HCT116 (cell line): ENCODE measurements around the gene FGF3. TPM values are rescaled to one million over a fixed set of nuclear protein-coding genes. Genes with fewer than 3 reads are reported as not detected.

Experiments used
- ATAC-seq: fragments of 200-7000 bp; cut with Tn5 transposase; 2 replicates; pipeline ENCODE4 v1.9.1; 2020; ENCODE audit warnings: mild to moderate bottlenecking, moderate library complexity
- BruUV-seq: library from RNA; stranded (reverse); fragments of 400-500 nt; replicated peaks from 2 replicates; lab custom pipeline; 2021; lab: Mats Ljungman, UMichigan
- CTCF ChIA-PET: fragments of 300-600 bp; sonication (Branson Sonifier 250); formaldehyde crosslinking; loops from one replicate; lab custom pipeline; 2021; ENCODE audit warnings: antibody characterized with exemption; lab: Charles Lee
- POLR2A ChIA-PET: fragments of 300-600, 350-600 bp; sonication (Branson Sonifier 250); formaldehyde crosslinking; loops from one replicate; lab custom pipeline; 2021; ENCODE audit warnings: antibody characterized with exemption; lab: Charles Lee
- RAD21 ChIA-PET, 2 experiments: fragments of 300-600 bp; sonication (Branson Sonifier 250); formaldehyde crosslinking; loops; one replicate each; lab custom pipeline; 2023; ENCODE audit warnings: low total read pairs in 2 of 2; ENCODE audit not compliant: uncharacterized antibody in 2 of 2, unreplicated experiment in 2 of 2, low non-redundant PET in 1 of 2; lab: Charles Lee
- DNase-seq: peaks from one replicate; pipeline ENCODE4 v3.0.0-alpha.2; 2010; ENCODE audit warnings: low read depth, low spot score
- H2AFZ ChIP-seq: fragments of 200-600 bp; shearing (Covaris generic), sonication (generic); 2 replicates; pipeline ENCODE4 v1.6.1; 2017; ENCODE audit warnings: low read depth, mixed run types, mixed read lengths, antibody characterized with exemption, low read length; ENCODE audit not compliant: poor library complexity, severe bottlenecking
- H3K27ac ChIP-seq: 2 replicates; pipeline ENCODE4 v1.5.1; 2012; ENCODE audit warnings: low read depth, low read length
- H3K27me3 ChIP-seq: fragments of 200-600 bp; sonication (generic); 2 replicates; pipeline ENCODE4 v1.6.1; 2016; ENCODE audit warnings: mixed run types, low read length, mixed read lengths; ENCODE audit not compliant: insufficient read depth
- H3K36me3 ChIP-seq, 2 experiments: fragments of 200-500 bp in 1 of 2; fragments of 200-600 bp in 1 of 2; sonication (Bioruptor generic) in 1 of 2; sonication (generic) in 1 of 2; 2 replicates each; pipeline versions ENCODE4 v1.5.1 to v1.6.1; 2014 to 2016; ENCODE audit warnings: low read length in 2 of 2, inconsistent platforms in 1 of 2, mixed read lengths in 1 of 2, mixed run types in 1 of 2; ENCODE audit not compliant: insufficient read depth in 2 of 2, control insufficient read depth in 1 of 2
- H3K4me1 ChIP-seq, 2 experiments: fragments of 200-600 bp in 1 of 2; sonication (generic) in 1 of 2; 2 replicates each; pipeline versions ENCODE4 v1.5.1 to v1.6.1; 2012 to 2017; ENCODE audit warnings: low read length in 2 of 2, inconsistent platforms in 1 of 2, mild to moderate bottlenecking in 1 of 2, mixed read lengths in 1 of 2, mixed run types in 1 of 2, moderate library complexity in 1 of 2; ENCODE audit not compliant: insufficient read depth in 2 of 2, control insufficient read depth in 1 of 2
- H3K4me2 ChIP-seq: fragments of 200-600 bp; sonication (generic); 2 replicates; pipeline ENCODE4 v1.6.1; 2017; ENCODE audit warnings: mixed run types, low read length, mixed read lengths
- H3K4me3 ChIP-seq, 2 experiments: fragments of 200-600 bp in 1 of 2; sonication (generic) in 1 of 2; replicated peaks in 1 of 2; 2 replicates each; pipeline ENCODE4 v1.5.1; 2011 to 2016; ENCODE audit warnings: low read length in 2 of 2, control low read depth in 1 of 2, low read depth in 1 of 2, mild to moderate bottlenecking in 1 of 2, mixed read lengths in 1 of 2, mixed run types in 1 of 2
- H3K79me2 ChIP-seq: fragments of 200-600 bp; sonication (generic); 2 replicates; pipeline ENCODE4 v1.6.1; 2017; ENCODE audit warnings: mild to moderate bottlenecking, mixed run types, low read length, moderate library complexity, mixed read lengths; ENCODE audit not compliant: insufficient read depth
- H3K9ac ChIP-seq: fragments of 200-600 bp; sonication (generic); 2 replicates; pipeline ENCODE4 v1.6.1; 2016; ENCODE audit warnings: low read length, mixed read lengths
- H3K9me2 ChIP-seq: fragments of 200-600 bp; sonication (generic), shearing (Covaris generic); 2 replicates; pipeline ENCODE4 v1.6.1; 2017; ENCODE audit warnings: mixed run types, mild to moderate bottlenecking, moderate library complexity; ENCODE audit not compliant: insufficient read depth
- H3K9me3 ChIP-seq, 2 experiments: fragments of 200-500 bp in 1 of 2; fragments of 200-600 bp in 1 of 2; sonication (Bioruptor generic) in 1 of 2; sonication (generic) in 1 of 2; 2 replicates each; pipeline ENCODE4 v1.6.1; 2014 to 2017; ENCODE audit warnings: low read length in 2 of 2, mixed read lengths in 2 of 2, inconsistent platforms in 1 of 2, low read depth in 1 of 2, mild to moderate bottlenecking in 1 of 2, mixed run types in 1 of 2, moderate library complexity in 1 of 2; ENCODE audit not compliant: control insufficient read depth in 1 of 2, insufficient read depth in 1 of 2
- H4K20me1 ChIP-seq: fragments of 200-600 bp; sonication (generic), shearing (Covaris generic); 2 replicates; pipeline ENCODE4 v1.6.1; 2017; ENCODE audit warnings: mixed run types, mild to moderate bottlenecking, moderate library complexity; ENCODE audit not compliant: insufficient read depth
- ATF3 ChIP-seq: IDR thresholded peaks from 2 replicates; pipeline ENCODE4 v1.6.1; 2012
- CEBPB ChIP-seq: IDR thresholded peaks from 2 replicates; pipeline ENCODE4 v1.6.1; 2012; ENCODE audit warnings: low read depth
- EZH2 ChIP-seq: fragments of 200-600 bp; sonication (generic); IDR thresholded peaks from 2 replicates; pipeline ENCODE4 v1.6.1; 2017; ENCODE audit warnings: antibody characterized with exemption, mixed run types
- FOSL1 ChIP-seq: IDR thresholded peaks from 2 replicates; pipeline ENCODE4 v1.6.1; 2012; ENCODE audit warnings: low read depth
- JUND ChIP-seq: IDR thresholded peaks from 2 replicates; pipeline ENCODE4 v1.6.1; 2012
- POLR2A ChIP-seq: IDR thresholded peaks from 2 replicates; pipeline ENCODE4 v1.7.0; 2011; ENCODE audit warnings: borderline replicate concordance; ENCODE audit not compliant: insufficient read depth, insufficient read length; ENCODE audit errors: extremely low read depth
- RAD21 ChIP-seq: IDR thresholded peaks from 2 replicates; pipeline ENCODE4 v1.6.1; 2012; ENCODE audit warnings: low read depth, mild to moderate bottlenecking
- REST ChIP-seq: IDR thresholded peaks from 2 replicates; pipeline ENCODE4 v1.6.1; 2012; ENCODE audit warnings: low read depth
- SP1 ChIP-seq: IDR thresholded peaks from 2 replicates; pipeline ENCODE4 v1.6.1; 2012; ENCODE audit warnings: low read depth
- SRF ChIP-seq: IDR thresholded peaks from 2 replicates; pipeline ENCODE4 v1.6.1; 2012; ENCODE audit warnings: low read depth
- YY1 ChIP-seq: IDR thresholded peaks from 2 replicates; pipeline ENCODE4 v1.6.1; 2011; ENCODE audit warnings: low read length, low read depth, moderate library complexity, mild to moderate bottlenecking; ENCODE audit not compliant: insufficient replicate concordance; ENCODE audit errors: extremely low read depth
- ZFX ChIP-seq: fragments of 450-650 bp; IDR thresholded peaks from 2 replicates; pipeline ENCODE4 v1.6.1; 2017
- ZNF274 ChIP-seq: fragments of 200-500 bp; sonication (Bioruptor generic); IDR thresholded peaks from 2 replicates; pipeline ENCODE4 v1.6.1; 2014; ENCODE audit warnings: mild to moderate bottlenecking, low read depth, low read length, inconsistent platforms
- intact Hi-C: fragments of 100-400 bp; cut with micrococcal nuclease; formaldehyde crosslinking; loops from 2 replicates; pipeline ENCODE4 v1.10.0; 2022
- total RNA-seq: library from RNA; stranded (reverse); gene quantifications from one replicate; pipeline ENCODE4 v1.2.1, GENCODE V29; 2021; ENCODE audit not compliant: unreplicated experiment

FGF3 gene
- total RNA-seq, 1 experiment from 2014 or later = not detected

GRCh38 chr11:69803604-69804218 lies 15.5 kb downstream of the FGF3 start:
- Histone ChIP-seq H3K4me3 (no peak overlapping the region), H3K4me1 (peaks cover 2 to 27% of the 10 kb centered on the region in 2 experiments; a peak in 3 of 4 replicates), H2AFZ (no peak overlapping the region), H3K27ac (no peak overlapping the region), H3K79me2 (no peaks in the 10 kb centered on the region), H3K4me2 (no peak overlapping the region), H3K27me3 (no peaks in the 10 kb centered on the region), H4K20me1 (no peaks in the 10 kb centered on the region), H3K9me3 (no peaks in the 10 kb centered on the region), H3K36me3 (no peaks in the 10 kb centered on the region), H3K9ac (no peak overlapping the region), H3K9me2 (no peaks in the 10 kb centered on the region)
- intact Hi-C loops = loop anchor here (5.0 kb wide), 1 partner anchor 86 kb away; no protein-coding TSS in a partner anchor
- ChIA-PET POLR2A (no interaction called here), RAD21 (no interaction called here), CTCF (no interaction called here)
- BruUV-seq = no TSS peak
- no peak for DNase-seq
- no peak for TF ChIP-seq EZH2
- TF ChIP-seq SP1 = no peak
- TF ChIP-seq REST = no peak
- no peak for TF ChIP-seq FOSL1
- TF ChIP-seq ATF3 = no peak
- TF ChIP-seq SRF = no peak
- TF ChIP-seq CEBPB = no peak
- TF ChIP-seq YY1 = no peak
- no peak for TF ChIP-seq ZNF274
- TF ChIP-seq POLR2A = no peak
- no peak for TF ChIP-seq JUND
- TF ChIP-seq RAD21 = no peak
- TF ChIP-seq ZFX = no peak
- no peak for ATAC-seq
